GM12892 (cell line): ENCODE data around the gene PRR12.

Experiments used
- POLR2A ChIP-seq: IDR thresholded peaks from 2 replicates; pipeline ENCODE4 v1.6.1; 2011; ENCODE audit warnings: low read depth, low read length, control low read depth
- POLR2AphosphoS5 ChIP-seq: IDR thresholded peaks from 2 replicates; pipeline ENCODE4 v1.6.1; 2011; ENCODE audit warnings: low read depth, low read length, control low read depth

GRCh38 chr19:49651820-49652550 lies 61.0 kb downstream of the PRR12 start:
- TF ChIP-seq POLR2A (no peak), POLR2AphosphoS5 (no peak)
